HepG2 (cell line): ENCODE measurements around the gene AGO4. TPM values are rescaled to one million over a fixed set of nuclear protein-coding genes. Genes with fewer than 3 reads are reported as not detected.

ENCODE experiments used
- AGO1 ChIP-seq: fragments of 200-400 bp; formaldehyde crosslinking; IDR thresholded peaks from 2 replicates; pipeline ENCODE4 v1.6.1; 2017; ENCODE audit warnings: mild to moderate bottlenecking, low read depth, low read length, moderate library complexity; ENCODE audit not compliant: poor library complexity, severe bottlenecking
- BCL6 ChIP-seq: IDR thresholded peaks from 2 replicates; pipeline ENCODE4 v1.6.1; 2016; ENCODE audit warnings: missing genetic modification reagents, missing compliant biosample characterization
- ETV5 ChIP-seq: IDR thresholded peaks from 2 replicates; pipeline ENCODE4 v1.6.1; 2018; ENCODE audit warnings: missing biosample characterization, missing genetic modification reagents, inconsistent platforms, borderline replicate concordance
- KAT7 ChIP-seq: IDR thresholded peaks from 2 replicates; pipeline ENCODE4 v1.6.1; 2018; ENCODE audit warnings: borderline replicate concordance, missing compliant biosample characterization
- MEF2D ChIP-seq: sonication (generic); formaldehyde crosslinking; IDR thresholded peaks from 2 replicates; pipeline ENCODE4 v1.5.1; 2020; ENCODE audit warnings: mild to moderate bottlenecking, missing genetic modification reagents
- MLXIP ChIP-seq: sonication (generic); formaldehyde crosslinking; IDR thresholded peaks from 2 replicates; pipeline ENCODE4 v1.9.0; 2021; ENCODE audit warnings: missing genetic modification reagents, borderline replicate concordance
- MYPOP ChIP-seq: sonication (generic); formaldehyde crosslinking; IDR thresholded peaks from 2 replicates; pipeline ENCODE4 v1.8.1; 2023; ENCODE audit warnings: mild to moderate bottlenecking, moderate library complexity, missing genetic modification reagents
- MZF1 ChIP-seq: sonication (generic); formaldehyde crosslinking; IDR thresholded peaks from 2 replicates; pipeline ENCODE4 v1.8.1; 2023; ENCODE audit warnings: mild to moderate bottlenecking, missing genetic modification reagents, borderline replicate concordance
- RXRB ChIP-seq: IDR thresholded peaks from 2 replicates; pipeline ENCODE4 v1.6.1; 2016; ENCODE audit warnings: borderline replicate concordance, missing genetic modification reagents, missing compliant biosample characterization
- SCMH1 ChIP-seq: sonication (generic); formaldehyde crosslinking; IDR thresholded peaks from 2 replicates; pipeline ENCODE4 v1.9.0; 2021; ENCODE audit warnings: missing genetic modification reagents, mild to moderate bottlenecking, borderline replicate concordance
- SNAPC2 ChIP-seq: sonication (generic); formaldehyde crosslinking; IDR thresholded peaks from 2 replicates; pipeline ENCODE4 v1.8.1; 2022; ENCODE audit warnings: mild to moderate bottlenecking, missing genetic modification reagents
- THYN1 ChIP-seq: sonication (generic); formaldehyde crosslinking; IDR thresholded peaks from 2 replicates; pipeline ENCODE4 v1.8.1; 2023; ENCODE audit warnings: low read depth, mild to moderate bottlenecking, moderate library complexity, missing genetic modification reagents, borderline replicate concordance
- TRIM22 ChIP-seq: fragments of 450-650 bp; IDR thresholded peaks from 2 replicates; pipeline ENCODE4 v1.6.1; 2017
- ZNF407 ChIP-seq: sonication (generic); formaldehyde crosslinking; IDR thresholded peaks from one replicate; pipeline ENCODE4 v1.5.1; 2020; ENCODE audit warnings: mild to moderate bottlenecking, missing genetic modification reagents; ENCODE audit errors: not compliant biosample characterization
- ZNF644 ChIP-seq: IDR thresholded peaks from 2 replicates; pipeline ENCODE4 v1.6.1; 2016; ENCODE audit warnings: low read depth
- ZNF761 ChIP-seq: sonication (generic); formaldehyde crosslinking; conservative IDR thresholded peaks from 2 replicates; pipeline ENCODE4 v1.4.0; 2020; ENCODE audit warnings: mild to moderate bottlenecking, missing genetic modification reagents
- polyA plus RNA-seq, 8 experiments: library from polyadenylated mRNA; depleted of rRNA in 3 of 8; stranded (reverse) in 7 of 8; unstranded in 1 of 8; fragments of >200 nt; fragmentation: Illumina TruSeq in 4 of 8; extraction: Trizol in 4 of 8; gene quantifications; 2 replicates each; pipeline versions ENCODE4 v1.2.1 to v1.2.3, GENCODE V29; 2011 to 2016; ENCODE audit warnings: low read depth in 4 of 8, missing spikeins in 1 of 8, mixed read lengths in 1 of 8; ENCODE audit not compliant: insufficient read depth in 1 of 8
- total RNA-seq, 5 experiments: library from RNA; depleted of rRNA; stranded (reverse); fragments of >200 nt; fragmentation: Illumina TruSeq; extraction: Trizol; gene quantifications; 2 replicates each; pipeline ENCODE4 v1.2.3, GENCODE V29; 2016; ENCODE audit warnings: low read depth in 1 of 5

Gene AGO4
- total and polyA plus RNA-seq, 2 of the 13 experiments (the other 11 are each of a cell fraction or from before 2014, with no cell fraction given) = 6.0 to 13.8 TPM

GRCh38 chr1:35882945-35883634 lies 75.3 kb downstream of the AGO4 start, which contains the start of gene AGO1 (continued):
- TF ChIP-seq SCMH1 (CRISPR knock-in tag) = no peak
- no peak for TF ChIP-seq AGO1
- no peak for TF ChIP-seq SNAPC2 (CRISPR knock-in tag)
- no peak for TF ChIP-seq MLXIP (CRISPR knock-in tag)
- TF ChIP-seq ETV5 (CRISPR knock-in tag) = peak; percentile 54; the same call in 1 of the 2 replicates
- peak; percentile 47 for TF ChIP-seq RXRB
- no peak for TF ChIP-seq MEF2D (CRISPR knock-in tag)
- no peak for TF ChIP-seq KAT7 (CRISPR knock-in tag)
- no peak for TF ChIP-seq THYN1 (CRISPR knock-in tag)
- TF ChIP-seq BCL6 = no peak
- TF ChIP-seq ZNF644 (CRISPR knock-in tag) = no peak
- TF ChIP-seq MYPOP (CRISPR knock-in tag) = no peak
- no peak for TF ChIP-seq MZF1 (CRISPR knock-in tag)
- TF ChIP-seq ZNF761 (CRISPR knock-in tag) = no peak
- no peak for TF ChIP-seq TRIM22
- TF ChIP-seq ZNF407 (CRISPR knock-in tag) = peak; percentile 18
